ENCODE results near the gene LARGE1.

Gene LARGE1

GRCh38 chr22:33539902-33540751 is 380.1 kb downstream of the LARGE1 start:
- TF ChIP-seq CTCF (IDR thresholded peaks at IDR 0.05; ENCODE audit: low read depth, low read length, missing control alignments) = no peak
- H3K27me3 ChIP-seq (replicated peaks) = no peaks in the 10 kb centered on the region
- in situ Hi-C loops (cut with HindIII; ENCODE audit: low pct_ligation_motif_present, low sequenced_read_pairs) = no loop called here
- no peak overlapping the region for H3K27ac ChIP-seq
- H3K4me3 ChIP-seq (ENCODE audit: low read depth, low read length) = no peak overlapping the region
- no peaks in the 10 kb centered on the region for H3K36me3 ChIP-seq (replicated peaks)
- peak; percentile 8 for DNase-seq

GRCh38 chr22:33539202-33539901 is 380.9 kb downstream of the LARGE1 start:
- H3K4me3 ChIP-seq (ENCODE audit: low read depth, low read length) = no peak overlapping the region
- TF ChIP-seq CTCF (IDR thresholded peaks at IDR 0.05; ENCODE audit: low read depth, low read length, missing control alignments) = no peak
- no peaks in the 10 kb centered on the region for H3K27me3 ChIP-seq (replicated peaks)
- no peaks in the 10 kb centered on the region for H3K36me3 ChIP-seq (replicated peaks)
- H3K27ac ChIP-seq = no peak overlapping the region
- in situ Hi-C loops (cut with HindIII; ENCODE audit: low pct_ligation_motif_present, low sequenced_read_pairs) = no loop called here
- DNase-seq = no peak

GRCh38 chr22:33538277-33538885 is 381.9 kb downstream of the LARGE1 start:
- Histone ChIP-seq H3K27me3 (replicated peaks) (no peaks in the 10 kb centered on the region), H3K27ac (no peak overlapping the region), H3K36me3 (replicated peaks) (no peaks in the 10 kb centered on the region), H3K4me3 (ENCODE audit: low read depth, low read length) (no peak overlapping the region)
- DNase-seq = no peak
- TF ChIP-seq CTCF (IDR thresholded peaks at IDR 0.05; ENCODE audit: low read depth, low read length, missing control alignments) = no peak
- in situ Hi-C loops (cut with HindIII; ENCODE audit: low pct_ligation_motif_present, low sequenced_read_pairs) = no loop called here

GRCh38 chr22:33537059-33537458 is 383.2 kb downstream of the LARGE1 start:
- no peak for DNase-seq
- H3K36me3 ChIP-seq (replicated peaks) = no peaks in the 10 kb centered on the region
- in situ Hi-C loops (cut with HindIII; ENCODE audit: low pct_ligation_motif_present, low sequenced_read_pairs) = no loop called here
- no peak overlapping the region for H3K27ac ChIP-seq
- no peaks in the 10 kb centered on the region for H3K27me3 ChIP-seq (replicated peaks)
- no peak for TF ChIP-seq CTCF (IDR thresholded peaks at IDR 0.05; ENCODE audit: low read depth, low read length, missing control alignments)
- H3K4me3 ChIP-seq (ENCODE audit: low read depth, low read length) = no peak overlapping the region

GRCh38 chr22:33535937-33536875 is 384.1 kb downstream of the LARGE1 start:
- no peak for DNase-seq
- H3K4me3 ChIP-seq (ENCODE audit: low read depth, low read length) = no peak overlapping the region
- no peaks in the 10 kb centered on the region for H3K27me3 ChIP-seq (replicated peaks)
- in situ Hi-C loops (cut with HindIII; ENCODE audit: low pct_ligation_motif_present, low sequenced_read_pairs) = no loop called here
- no peak overlapping the region for H3K27ac ChIP-seq
- H3K36me3 ChIP-seq (replicated peaks) = no peaks in the 10 kb centered on the region
- no peak for TF ChIP-seq CTCF (IDR thresholded peaks at IDR 0.05; ENCODE audit: low read depth, low read length, missing control alignments)

Data from brain microvascular endothelial cell (primary cell).